Upper lobe of right lung (tissue), 1 donor: ENCODE results near the gene SPOCK1. TPM values are rescaled to one million over a fixed set of nuclear protein-coding genes. Genes with fewer than 3 reads are reported as not detected.

Experiments used
- ATAC-seq: fragments of 200-7000 bp; cut with Tn5 transposase; one replicate; pipeline ENCODE4 v1.9.1; 2020; ENCODE audit warnings: mild to moderate bottlenecking, moderate library complexity
- DNase-seq: peaks from one replicate; pipeline ENCODE4 v3.0.0-alpha.2; 2020
- H3K27ac ChIP-seq: fragments of 200-600 bp; one replicate; pipeline ENCODE4 v1.8.0; 2022
- H3K27me3 ChIP-seq: fragments of 200-600 bp; one replicate; pipeline ENCODE4 v1.8.0; 2022; ENCODE audit warnings: mild to moderate bottlenecking
- H3K36me3 ChIP-seq: fragments of 200-600 bp; one replicate; pipeline ENCODE4 v1.8.0; 2022
- H3K4me1 ChIP-seq: fragments of 200-600 bp; one replicate; pipeline ENCODE4 v1.8.0; 2022
- H3K4me3 ChIP-seq: fragments of 200-600 bp; one replicate; pipeline ENCODE4 v1.8.0; 2022; ENCODE audit warnings: mild to moderate bottlenecking
- H3K9me3 ChIP-seq: fragments of 200-600 bp; one replicate; pipeline ENCODE4 v1.8.0; 2022
- intact Hi-C: fragments of 100-400 bp; cut with DNase I; formaldehyde crosslinking; loops from one replicate; pipeline ENCODE4 v1.11.0; 2022
- total RNA-seq: library from RNA; stranded (reverse); fragmentation: NEBNext Ultra II Directional; extraction: Animal tissue kit (Norgen Biotek cat#: 25700); gene quantifications from one replicate; pipeline ENCODE4 v1.2.1, GENCODE V29; 2021
- TF ChIP-seq, protein P1 (sequence below): fragments of 200-600 bp; IDR thresholded peaks from one replicate; pipeline ENCODE4 v1.8.0; 2022; ENCODE audit warnings: antibody characterized with exemption
- donor health status: DM: no; HTN: yes; CAD: no; lungs with severe emphysema.

SPOCK1 gene
- total RNA-seq, 1 donor from 2014 or later = 4.0 TPM

DNA sequence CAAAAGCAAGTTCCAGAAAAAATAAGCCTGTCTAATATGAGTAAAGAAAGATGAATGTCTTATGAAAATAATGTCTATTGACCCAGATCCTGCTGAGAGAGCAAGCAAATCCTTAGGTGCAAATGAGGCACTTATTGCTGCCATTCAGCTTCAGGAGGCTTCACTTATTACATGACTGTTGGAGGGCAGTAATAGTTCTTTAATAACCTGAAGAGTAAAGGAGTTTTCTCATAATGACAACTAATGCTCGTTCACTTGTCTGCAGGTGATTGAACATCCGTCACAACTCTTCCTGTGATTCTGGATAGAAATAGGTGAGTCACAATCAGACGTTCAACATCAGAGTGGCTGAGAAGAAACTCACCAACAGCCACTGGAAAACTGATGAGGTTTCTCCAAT is 58.3 kb downstream of the SPOCK1 start:
- intact Hi-C loops = no loop called here
- peaks cover 3% of the 10 kb centered on the region for H3K27me3 ChIP-seq
- TF ChIP-seq, protein P1, sequence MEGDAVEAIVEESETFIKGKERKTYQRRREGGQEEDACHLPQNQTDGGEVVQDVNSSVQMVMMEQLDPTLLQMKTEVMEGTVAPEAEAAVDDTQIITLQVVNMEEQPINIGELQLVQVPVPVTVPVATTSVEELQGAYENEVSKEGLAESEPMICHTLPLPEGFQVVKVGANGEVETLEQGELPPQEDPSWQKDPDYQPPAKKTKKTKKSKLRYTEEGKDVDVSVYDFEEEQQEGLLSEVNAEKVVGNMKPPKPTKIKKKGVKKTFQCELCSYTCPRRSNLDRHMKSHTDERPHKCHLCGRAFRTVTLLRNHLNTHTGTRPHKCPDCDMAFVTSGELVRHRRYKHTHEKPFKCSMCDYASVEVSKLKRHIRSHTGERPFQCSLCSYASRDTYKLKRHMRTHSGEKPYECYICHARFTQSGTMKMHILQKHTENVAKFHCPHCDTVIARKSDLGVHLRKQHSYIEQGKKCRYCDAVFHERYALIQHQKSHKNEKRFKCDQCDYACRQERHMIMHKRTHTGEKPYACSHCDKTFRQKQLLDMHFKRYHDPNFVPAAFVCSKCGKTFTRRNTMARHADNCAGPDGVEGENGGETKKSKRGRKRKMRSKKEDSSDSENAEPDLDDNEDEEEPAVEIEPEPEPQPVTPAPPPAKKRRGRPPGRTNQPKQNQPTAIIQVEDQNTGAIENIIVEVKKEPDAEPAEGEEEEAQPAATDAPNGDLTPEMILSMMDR = no peak
- H3K4me1 ChIP-seq = no peaks in the 10 kb centered on the region
- H3K4me3 ChIP-seq = no peak overlapping the region
- DNase-seq (no peak), ATAC-seq (no peak)
- H3K36me3 ChIP-seq = no peaks in the 10 kb centered on the region
- H3K9me3 ChIP-seq = no peaks in the 10 kb centered on the region
- H3K27ac ChIP-seq = no peak overlapping the region

DNA sequence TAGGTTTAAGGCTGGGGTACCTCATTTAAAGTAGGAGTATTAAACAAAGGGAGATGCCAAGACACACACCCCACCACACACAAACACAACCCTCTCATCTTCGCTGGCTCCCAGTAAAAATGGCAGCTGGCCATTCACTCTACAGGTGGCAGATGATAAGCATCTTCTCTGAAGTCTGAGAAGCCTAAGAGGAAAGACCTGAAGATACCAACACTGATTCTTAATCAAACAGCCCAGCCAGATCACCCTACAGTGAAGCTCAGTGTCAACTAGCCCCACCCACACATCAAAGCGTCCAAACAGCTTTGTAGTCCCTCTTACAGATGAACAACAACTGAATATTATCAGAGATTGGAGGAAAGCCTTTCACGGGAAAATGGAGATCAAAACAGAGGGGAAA is 59.5 kb downstream of the SPOCK1 start:
- Histone ChIP-seq H3K9me3 (no peaks in the 10 kb centered on the region), H3K36me3 (no peaks in the 10 kb centered on the region), H3K4me3 (no peak overlapping the region), H3K4me1 (no peaks in the 10 kb centered on the region), H3K27ac (no peak overlapping the region), H3K27me3 (peaks cover 3% of the 10 kb centered on the region)
- DNase-seq (no peak), ATAC-seq (no peak)
- TF ChIP-seq, protein P1 = no peak
- intact Hi-C loops = no loop called here

DNA sequence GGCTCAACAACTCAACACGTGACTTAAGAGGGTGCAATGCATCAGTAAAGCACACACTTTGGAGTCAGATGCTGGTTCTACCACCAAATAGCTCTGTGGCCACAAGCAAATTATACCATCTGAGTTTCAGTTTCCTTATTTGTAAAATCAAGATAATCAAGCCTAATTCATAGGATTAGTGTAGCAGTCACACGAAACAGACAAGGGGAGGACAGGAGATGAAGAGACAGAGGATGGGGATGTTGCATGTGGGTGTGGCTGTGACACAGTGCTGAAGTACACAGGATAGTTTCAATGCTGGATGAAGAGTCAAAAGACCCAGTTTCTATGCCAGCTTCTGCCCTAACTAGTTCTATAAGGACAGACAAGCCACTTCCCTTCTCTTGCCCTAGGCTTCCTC is 60.2 kb downstream of the SPOCK1 start:
- no peaks in the 10 kb centered on the region for H3K4me1 ChIP-seq
- TF ChIP-seq, protein P1 = no peak
- no peak overlapping the region for H3K27ac ChIP-seq
- H3K9me3 ChIP-seq = no peaks in the 10 kb centered on the region
- no peak for ATAC-seq
- H3K27me3 ChIP-seq = peaks cover 3% of the 10 kb centered on the region
- intact Hi-C loops = no loop called here
- H3K4me3 ChIP-seq = no peak overlapping the region
- DNase-seq = no peak
- H3K36me3 ChIP-seq = no peaks in the 10 kb centered on the region

DNA sequence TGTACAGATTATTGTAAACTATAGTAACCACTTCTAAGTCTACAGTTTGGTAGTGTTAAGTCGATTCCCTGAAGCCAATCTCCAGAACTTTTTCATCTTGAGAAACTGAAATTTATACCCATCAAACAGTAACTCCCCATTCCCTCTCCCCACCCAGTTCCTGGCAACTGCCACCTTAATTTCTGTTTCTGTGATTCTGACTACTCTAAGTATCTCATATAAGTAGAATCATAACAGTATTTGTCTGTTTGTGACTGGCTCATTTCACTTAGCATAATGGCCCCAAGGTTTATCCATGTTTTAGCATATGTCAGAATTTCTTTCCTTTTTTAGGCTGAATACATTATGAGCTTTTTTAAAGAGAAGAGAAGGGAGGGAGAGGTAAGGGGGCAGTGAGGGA is 61.4 kb downstream of the SPOCK1 start:
- no peak for ATAC-seq
- Histone ChIP-seq H3K4me3 (no peak overlapping the region), H3K9me3 (no peaks in the 10 kb centered on the region), H3K27ac (no peak overlapping the region), H3K36me3 (no peaks in the 10 kb centered on the region), H3K4me1 (no peaks in the 10 kb centered on the region), H3K27me3 (peaks cover 3% of the 10 kb centered on the region)
- intact Hi-C loops = no loop called here
- no peak for DNase-seq
- TF ChIP-seq, protein P1 = no peak

DNA sequence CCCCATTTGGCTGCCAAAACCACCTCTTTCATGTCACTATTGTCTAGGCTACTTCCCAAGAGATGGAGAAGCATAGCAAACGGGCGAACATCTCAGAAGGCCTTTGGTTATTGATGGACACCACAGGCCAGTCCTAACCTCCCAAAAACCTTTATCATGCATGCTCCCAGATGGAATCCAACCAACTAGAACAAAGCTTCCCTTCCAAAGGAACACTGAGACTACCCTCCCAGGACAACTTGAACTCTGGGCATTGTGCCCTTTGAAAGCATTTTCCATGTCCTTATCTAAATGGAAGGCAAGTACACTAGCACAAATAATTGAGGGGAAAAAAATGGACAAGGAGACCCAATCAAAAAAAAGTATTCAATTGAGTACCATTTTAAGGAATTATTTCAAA is 65.6 kb downstream of the SPOCK1 start:
- no peak overlapping the region for H3K4me3 ChIP-seq
- ATAC-seq (no peak), DNase-seq (no peak)
- no peaks in the 10 kb centered on the region for H3K36me3 ChIP-seq
- H3K27ac ChIP-seq = no peak overlapping the region
- no peaks in the 10 kb centered on the region for H3K4me1 ChIP-seq
- no peaks in the 10 kb centered on the region for H3K9me3 ChIP-seq
- intact Hi-C loops = no loop called here
- TF ChIP-seq, protein P1 = no peak
- peaks cover 3% of the 10 kb centered on the region for H3K27me3 ChIP-seq

DNA sequence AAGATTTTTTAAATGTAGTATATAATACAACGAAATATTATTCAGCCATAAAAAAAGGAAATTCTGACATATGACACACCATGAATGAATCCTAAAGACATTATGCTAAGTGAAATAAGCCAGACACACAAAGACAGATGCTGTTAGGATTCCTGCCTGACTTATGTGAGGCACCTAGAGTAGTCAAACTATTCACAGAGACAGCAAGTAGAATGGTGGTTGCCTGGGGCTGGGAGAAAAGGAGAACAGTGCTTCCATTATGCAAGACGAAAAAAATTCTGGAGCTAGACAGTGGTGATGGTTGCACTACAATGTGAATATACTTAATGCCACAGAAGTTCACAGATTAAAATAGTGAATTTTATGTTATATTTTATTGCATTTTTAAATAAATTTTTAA is 66.8 kb downstream of the SPOCK1 start:
- intact Hi-C loops = no loop called here
- DNase-seq (no peak), ATAC-seq (no peak)
- H3K27me3 ChIP-seq = peaks cover 3% of the 10 kb centered on the region
- H3K4me1 ChIP-seq = no peaks in the 10 kb centered on the region
- TF ChIP-seq, protein P1 = no peak
- H3K27ac ChIP-seq = no peak overlapping the region
- H3K36me3 ChIP-seq = no peaks in the 10 kb centered on the region
- H3K9me3 ChIP-seq = no peaks in the 10 kb centered on the region
- H3K4me3 ChIP-seq = no peak overlapping the region
